BLaER1 treated with 17β-estradiol and CSF1 and Interleukin-3, amounts not matched to agents 10 nM and 100 nM (cell line): Measurements from ENCODE around the gene BAG3.

Experiments used
- H3K27ac ChIP-seq, 11 experiments: shearing (Covaris generic); formaldehyde crosslinking; 2 replicates each; pipeline ENCODE4 v1.8.1; 2022
- H3K27me3 ChIP-seq, 11 experiments: shearing (Covaris generic); formaldehyde crosslinking; 2 replicates each; pipeline ENCODE4 v1.8.1; 2022
- H3K36me3 ChIP-seq, 11 experiments: shearing (Covaris generic); formaldehyde crosslinking; 2 replicates each; pipeline ENCODE4 v1.8.1; 2022
- H3K4me1 ChIP-seq, 10 experiments: shearing (Covaris generic); formaldehyde crosslinking; 2 replicates each; pipeline ENCODE4 v1.8.1; 2022
- H3K4me2 ChIP-seq, 11 experiments: shearing (Covaris generic); formaldehyde crosslinking; 2 replicates each; pipeline ENCODE4 v1.8.1; 2022
- H3K4me3 ChIP-seq, 10 experiments: shearing (Covaris generic); formaldehyde crosslinking; 2 replicates each; pipeline ENCODE4 v1.8.1; 2022
- H3K9ac ChIP-seq, 11 experiments: shearing (Covaris generic); formaldehyde crosslinking; 2 replicates each; pipeline ENCODE4 v1.8.1; 2022
- H3K9me3 ChIP-seq, 11 experiments: shearing (Covaris generic); formaldehyde crosslinking; replicated peaks in 1 of 11; 2 replicates each; pipeline ENCODE4 v1.8.1; 2022
- H4K20me1 ChIP-seq, 11 experiments: shearing (Covaris generic); formaldehyde crosslinking; 2 replicates each; pipeline ENCODE4 v1.8.1; 2022
- Cebpa-rat ChIP-seq, 11 experiments: shearing (Covaris generic); IDR thresholded peaks; 2 replicates each; pipeline ENCODE4 v1.8.1; 2022

Gene BAG3

DNA sequence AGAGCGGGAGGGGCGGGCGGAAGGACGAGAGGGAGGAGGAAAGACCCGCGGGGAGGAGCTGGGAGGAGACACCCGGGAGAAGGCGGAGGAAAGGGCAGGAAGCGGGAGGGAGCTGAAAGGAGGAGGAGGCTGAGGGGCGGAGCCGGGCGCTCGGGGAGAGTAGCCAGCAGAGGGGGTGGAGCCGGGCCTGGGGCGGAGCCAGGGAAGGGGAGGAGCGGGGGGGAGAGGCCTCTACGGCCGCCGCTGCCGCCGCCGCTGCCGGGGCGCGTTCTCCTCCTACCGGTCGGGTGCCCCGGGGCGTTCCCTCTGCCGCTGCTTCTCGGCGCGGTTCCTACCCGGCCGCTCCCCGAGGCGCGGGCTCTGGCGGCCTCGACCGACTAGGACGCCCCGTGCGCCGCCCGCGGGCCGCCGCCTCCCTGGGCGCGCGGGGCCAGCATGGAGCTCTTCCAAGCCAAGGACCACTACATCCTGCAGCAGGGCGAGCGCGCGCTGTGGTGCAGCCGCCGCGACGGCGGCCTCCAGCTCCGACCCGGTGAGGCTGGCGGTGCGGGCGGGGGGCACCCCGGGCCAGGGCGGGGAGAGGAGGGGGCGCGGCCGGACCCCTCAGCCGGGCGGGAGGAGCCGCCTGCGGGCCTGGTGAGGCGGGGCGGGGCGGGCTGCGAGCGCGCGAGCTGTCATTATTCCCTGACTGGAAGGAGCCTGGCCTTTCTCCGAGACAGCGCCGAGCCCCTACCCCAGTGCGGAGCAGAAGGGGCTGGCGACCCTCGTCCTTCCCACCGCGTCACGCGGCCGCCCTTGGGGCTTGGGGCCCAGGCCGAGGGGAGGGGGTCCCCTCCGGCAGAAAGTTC is 74.9 kb downstream of the BAG3 start, which contains the start of gene INPP5F:
TSS of gene INPP5F (plus strand) at position 223 of the 848 bp plus-strand sequence. CDS start at position 436, 213 bp downstream.
- Histone ChIP-seq H3K4me1 (peaks cover 46 to 58% (median 49%) of the 10 kb centered on the region in 10 experiments), H3K9ac (peak within 1 kb of the TSS; percentile 89 to 96 (median 92)), H3K27ac (peak within 1 kb of the TSS; percentile 93 to 99 (median 96)), H3K9me3 (peaks cover 0 to 9% (median 3%) of the 10 kb centered on the region in 11 experiments; a peak in 15 of 22 replicates), H4K20me1 (peaks cover 0 to 34% (median 6%) of the 10 kb centered on the region in 11 experiments; a peak in 6 of 22 replicates), H3K27me3 (no peaks in the 10 kb centered on the region), H3K4me2 (peak within 1 kb of the TSS; percentile 89 to 98 (median 96)), H3K36me3 (peaks cover 3 to 13% (median 11%) of the 10 kb centered on the region in 11 experiments; a peak in 12 of 22 replicates), H3K4me3 (peak within 1 kb of the TSS; percentile 79 to 95 (median 90))
- TF ChIP-seq Cebpa-rat (IDR thresholded peaks at IDR 0.05) = no peak

DNA sequence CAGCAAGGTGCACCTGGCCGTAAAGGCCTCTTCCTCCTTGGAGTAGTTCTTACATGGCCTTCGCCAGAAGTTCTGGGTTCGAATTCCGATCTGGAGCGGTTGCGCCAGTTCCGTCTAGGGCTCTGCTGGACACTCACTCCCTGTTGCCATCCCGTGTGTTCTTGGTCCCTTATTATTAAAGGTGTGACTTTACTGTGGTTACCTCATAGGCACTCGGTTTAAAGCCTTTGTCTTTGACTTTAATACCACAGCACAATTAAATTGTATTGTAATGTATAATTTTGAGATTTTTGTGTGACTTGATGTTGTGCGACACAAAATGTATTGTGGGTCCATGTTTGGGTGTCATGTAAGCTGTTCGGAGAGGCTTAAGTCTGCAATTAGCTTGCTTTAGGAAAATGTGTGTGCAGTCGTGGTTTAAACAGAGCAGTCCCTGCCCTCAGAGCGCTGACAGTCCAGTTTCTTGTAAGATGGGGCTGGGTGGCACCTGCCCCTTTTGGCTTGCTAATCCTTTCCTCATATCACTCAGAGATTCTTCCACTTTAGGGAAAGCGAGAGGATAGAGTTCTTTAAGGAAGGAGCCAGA is 75.6 kb downstream of the BAG3 start:
- Histone ChIP-seq H3K9ac (peak overlapping the region; percentile 89 to 96 (median 92)), H3K4me2 (peak overlapping the region; percentile 82 to 98 (median 92)), H3K9me3 (peaks cover 0 to 2% (median 0%) of the 10 kb centered on the region in 11 experiments; a peak in 2 of 22 replicates), H3K27me3 (no peaks in the 10 kb centered on the region), H3K4me1 (peaks cover 46 to 58% (median 49%) of the 10 kb centered on the region in 10 experiments), H3K27ac (peak overlapping the region; percentile 65 to 99 (median 93)), H3K36me3 (peaks cover 3 to 18% (median 14%) of the 10 kb centered on the region in 11 experiments; a peak in 12 of 22 replicates), H4K20me1 (peaks cover 0 to 34% (median 6%) of the 10 kb centered on the region in 11 experiments; a peak in 6 of 22 replicates), H3K4me3 (peak overlapping the region; percentile 79 to 95 (median 90))
- no peak for TF ChIP-seq Cebpa-rat (IDR thresholded peaks at IDR 0.05)
